H1 (cell line): ENCODE results near the gene RBM5.

Experiments
- CHD2 ChIP-seq: IDR thresholded peaks from 2 replicates; pipeline ENCODE4 v1.6.1; 2012; ENCODE audit warnings: low read length, improper control_type of control experiment
- CREB1 ChIP-seq: IDR thresholded peaks from 2 replicates; pipeline ENCODE4 v1.6.1; 2012; ENCODE audit warnings: inconsistent platforms
- EZH2 ChIP-seq: fragments of 200-600 bp; sonication (generic); IDR thresholded peaks from 2 replicates; pipeline ENCODE4 v1.7.1; 2012; ENCODE audit warnings: low read depth, mild to moderate bottlenecking, moderate library complexity, low read length, inconsistent platforms; ENCODE audit not compliant: severe bottlenecking
- HDAC2 ChIP-seq, 2 experiments: fragments of 300-600 bp in 1 of 2; sonication (generic) in 1 of 2; IDR thresholded peaks; 2 replicates each; pipeline ENCODE4 v1.6.1; 2011 to 2012; ENCODE audit warnings: low read depth in 2 of 2, low read length in 2 of 2, mild to moderate bottlenecking in 2 of 2, moderate library complexity in 2 of 2, borderline replicate concordance in 1 of 2, inconsistent platforms in 1 of 2
- JUND ChIP-seq: IDR thresholded peaks from 2 replicates; pipeline ENCODE4 v1.6.1; 2011; ENCODE audit warnings: mild to moderate bottlenecking, improper control_type of control experiment, low read length
- NRF1 ChIP-seq: IDR thresholded peaks from 2 replicates; pipeline ENCODE4 v1.6.1; 2011; ENCODE audit warnings: mild to moderate bottlenecking, low read depth, low read length, improper control_type of control experiment
- PHF8 ChIP-seq: fragments of 200-600 bp; sonication (generic); conservative IDR thresholded peaks from 2 replicates; pipeline ENCODE4 v1.7.1; 2012; ENCODE audit warnings: low read depth, mild to moderate bottlenecking, inconsistent platforms, low read length, moderate library complexity
- POLR2A ChIP-seq, 2 experiments: IDR thresholded peaks; 1 replicate in 1 of 2; 2 replicates in 1 of 2; pipeline ENCODE4 v1.6.1; 2011; ENCODE audit warnings: low read depth in 2 of 2, low read length in 2 of 2, mild to moderate bottlenecking in 2 of 2; ENCODE audit errors: control extremely low read depth in 1 of 2
- POLR2AphosphoS5 ChIP-seq: IDR thresholded peaks from 2 replicates; pipeline ENCODE4 v1.6.1; 2011; ENCODE audit warnings: low read depth, low read length
- SUZ12 ChIP-seq: fragments of 200-600 bp; sonication (generic); IDR thresholded peaks from 2 replicates; pipeline ENCODE4 v1.6.1; 2012; ENCODE audit warnings: mild to moderate bottlenecking, inconsistent platforms, low read length, moderate library complexity, mixed read lengths
- TAF1 ChIP-seq: IDR thresholded peaks from 2 replicates; pipeline ENCODE4 v1.6.1; 2011; ENCODE audit warnings: mild to moderate bottlenecking, low read depth, low read length
- TF ChIP-seq, protein P1 (sequence below), 3 experiments: IDR thresholded peaks; 1 replicate in 2 of 3; 2 replicates in 1 of 3; pipeline versions ENCODE4 v1.5.1 to v1.6.1; 2011; ENCODE audit warnings: low read length in 3 of 3, mild to moderate bottlenecking in 3 of 3, inconsistent platforms in 2 of 3, low read depth in 1 of 3, moderate library complexity in 1 of 3; ENCODE audit not compliant: insufficient read depth in 1 of 3; ENCODE audit errors: control extremely low read depth in 1 of 3
- TF ChIP-seq, protein P2 (sequence below): IDR thresholded peaks from 2 replicates; pipeline ENCODE4 v1.6.1; 2012; ENCODE audit warnings: low read length, inconsistent platforms

DNA sequence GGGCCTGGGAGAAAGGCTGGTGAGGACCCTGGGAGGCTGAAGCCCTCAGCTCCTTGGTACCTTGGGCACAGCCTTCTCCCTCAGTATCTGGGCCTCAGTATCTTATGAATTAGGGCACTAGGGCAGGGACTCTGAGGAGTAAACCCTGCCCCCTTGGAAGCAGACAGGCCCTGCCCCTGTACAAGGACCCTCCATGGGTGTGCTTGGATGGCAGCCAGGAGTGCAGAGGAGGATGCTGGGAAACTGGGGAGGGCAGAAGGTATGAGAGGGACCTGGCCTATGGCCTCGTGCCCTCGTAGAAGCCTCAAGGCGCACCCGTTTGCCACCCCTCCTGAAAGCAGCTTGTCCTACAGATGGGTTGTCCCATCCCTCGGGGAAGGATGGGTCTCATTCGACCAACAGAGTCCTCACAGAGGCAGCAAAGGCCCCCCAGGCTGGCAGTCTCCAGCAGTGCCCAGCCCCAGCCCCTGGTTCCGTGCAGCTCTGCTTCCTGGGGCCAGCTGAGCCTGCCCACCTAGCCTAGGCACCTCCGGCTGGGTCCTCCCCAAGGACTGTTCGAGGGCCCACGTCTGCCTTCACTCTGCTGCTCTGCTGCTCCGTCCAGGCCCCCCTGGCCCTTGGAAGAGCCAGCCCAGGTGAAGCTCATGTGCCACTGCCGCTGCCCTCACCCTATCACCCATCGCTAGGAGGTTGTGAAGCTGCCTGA is 51.2 kb downstream of the RBM5 start:
- TF ChIP-seq, protein P1, sequence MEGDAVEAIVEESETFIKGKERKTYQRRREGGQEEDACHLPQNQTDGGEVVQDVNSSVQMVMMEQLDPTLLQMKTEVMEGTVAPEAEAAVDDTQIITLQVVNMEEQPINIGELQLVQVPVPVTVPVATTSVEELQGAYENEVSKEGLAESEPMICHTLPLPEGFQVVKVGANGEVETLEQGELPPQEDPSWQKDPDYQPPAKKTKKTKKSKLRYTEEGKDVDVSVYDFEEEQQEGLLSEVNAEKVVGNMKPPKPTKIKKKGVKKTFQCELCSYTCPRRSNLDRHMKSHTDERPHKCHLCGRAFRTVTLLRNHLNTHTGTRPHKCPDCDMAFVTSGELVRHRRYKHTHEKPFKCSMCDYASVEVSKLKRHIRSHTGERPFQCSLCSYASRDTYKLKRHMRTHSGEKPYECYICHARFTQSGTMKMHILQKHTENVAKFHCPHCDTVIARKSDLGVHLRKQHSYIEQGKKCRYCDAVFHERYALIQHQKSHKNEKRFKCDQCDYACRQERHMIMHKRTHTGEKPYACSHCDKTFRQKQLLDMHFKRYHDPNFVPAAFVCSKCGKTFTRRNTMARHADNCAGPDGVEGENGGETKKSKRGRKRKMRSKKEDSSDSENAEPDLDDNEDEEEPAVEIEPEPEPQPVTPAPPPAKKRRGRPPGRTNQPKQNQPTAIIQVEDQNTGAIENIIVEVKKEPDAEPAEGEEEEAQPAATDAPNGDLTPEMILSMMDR (IDR thresholded peaks at IDR 0.05; ENCODE audit: control extremely low read depth in 1 of 3, insufficient read depth in 1 of 3, low read depth in 1 of 3, low read length in 3 of 3) = no peak
- TF ChIP-seq EZH2 = no peak
- TF ChIP-seq POLR2A (IDR thresholded peaks at IDR 0.05; ENCODE audit: control extremely low read depth in 1 of 2, low read depth in 2 of 2, low read length in 2 of 2) = no peak
- no peak for TF ChIP-seq JUND
- no peak for TF ChIP-seq SUZ12
- TF ChIP-seq, protein P2, sequence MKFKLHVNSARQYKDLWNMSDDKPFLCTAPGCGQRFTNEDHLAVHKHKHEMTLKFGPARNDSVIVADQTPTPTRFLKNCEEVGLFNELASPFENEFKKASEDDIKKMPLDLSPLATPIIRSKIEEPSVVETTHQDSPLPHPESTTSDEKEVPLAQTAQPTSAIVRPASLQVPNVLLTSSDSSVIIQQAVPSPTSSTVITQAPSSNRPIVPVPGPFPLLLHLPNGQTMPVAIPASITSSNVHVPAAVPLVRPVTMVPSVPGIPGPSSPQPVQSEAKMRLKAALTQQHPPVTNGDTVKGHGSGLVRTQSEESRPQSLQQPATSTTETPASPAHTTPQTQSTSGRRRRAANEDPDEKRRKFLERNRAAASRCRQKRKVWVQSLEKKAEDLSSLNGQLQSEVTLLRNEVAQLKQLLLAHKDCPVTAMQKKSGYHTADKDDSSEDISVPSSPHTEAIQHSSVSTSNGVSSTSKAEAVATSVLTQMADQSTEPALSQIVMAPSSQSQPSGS = no peak
- TF ChIP-seq TAF1 = no peak
- TF ChIP-seq PHF8 = no peak
- no peak for TF ChIP-seq HDAC2 (IDR thresholded peaks at IDR 0.05; ENCODE audit: borderline replicate concordance in 1 of 2, low read depth in 2 of 2, low read length in 2 of 2)
- no peak for TF ChIP-seq NRF1
- no peak for TF ChIP-seq CREB1
- TF ChIP-seq POLR2AphosphoS5 = no peak
- no peak for TF ChIP-seq CHD2
